ENCODE data around the gene C12orf56.

DNA sequence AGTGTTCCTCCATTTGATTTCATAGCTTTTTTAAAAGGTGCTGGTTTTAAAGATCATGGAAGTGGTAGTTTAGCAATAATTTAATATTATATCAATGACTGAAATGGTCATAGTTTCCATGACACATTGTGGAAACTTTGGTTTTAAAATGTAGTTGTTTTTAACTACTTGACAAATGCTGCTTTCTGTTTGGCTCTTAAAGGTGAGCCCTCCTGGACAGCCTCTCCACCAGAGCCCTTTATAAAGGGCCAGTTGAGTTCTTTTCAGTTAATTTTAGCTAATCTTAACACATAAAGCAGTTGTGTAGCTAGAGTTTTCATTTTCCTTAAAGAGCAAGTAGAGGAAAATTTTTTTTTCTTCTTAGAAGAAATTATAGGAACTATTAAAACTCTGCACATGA is 27.7 kb upstream of the C12orf56 start:
- TF ChIP-seq EP300 (IDR thresholded peaks at IDR 0.05): no peak
- TF ChIP-seq, protein P1, sequence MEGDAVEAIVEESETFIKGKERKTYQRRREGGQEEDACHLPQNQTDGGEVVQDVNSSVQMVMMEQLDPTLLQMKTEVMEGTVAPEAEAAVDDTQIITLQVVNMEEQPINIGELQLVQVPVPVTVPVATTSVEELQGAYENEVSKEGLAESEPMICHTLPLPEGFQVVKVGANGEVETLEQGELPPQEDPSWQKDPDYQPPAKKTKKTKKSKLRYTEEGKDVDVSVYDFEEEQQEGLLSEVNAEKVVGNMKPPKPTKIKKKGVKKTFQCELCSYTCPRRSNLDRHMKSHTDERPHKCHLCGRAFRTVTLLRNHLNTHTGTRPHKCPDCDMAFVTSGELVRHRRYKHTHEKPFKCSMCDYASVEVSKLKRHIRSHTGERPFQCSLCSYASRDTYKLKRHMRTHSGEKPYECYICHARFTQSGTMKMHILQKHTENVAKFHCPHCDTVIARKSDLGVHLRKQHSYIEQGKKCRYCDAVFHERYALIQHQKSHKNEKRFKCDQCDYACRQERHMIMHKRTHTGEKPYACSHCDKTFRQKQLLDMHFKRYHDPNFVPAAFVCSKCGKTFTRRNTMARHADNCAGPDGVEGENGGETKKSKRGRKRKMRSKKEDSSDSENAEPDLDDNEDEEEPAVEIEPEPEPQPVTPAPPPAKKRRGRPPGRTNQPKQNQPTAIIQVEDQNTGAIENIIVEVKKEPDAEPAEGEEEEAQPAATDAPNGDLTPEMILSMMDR (IDR thresholded peaks at IDR 0.05): no peak
- no peak for TF ChIP-seq POLR2AphosphoS5 (IDR thresholded peaks at IDR 0.05)
